Measurements from ENCODE around the gene BHLHE40.

- TF ChIP-seq POLR2A (IDR thresholded peaks at IDR 0.05) (no peak), CTCF (IDR thresholded peaks at IDR 0.05) (no peak), EP300 (IDR thresholded peaks at IDR 0.05) (no peak), POLR2AphosphoS5 (IDR thresholded peaks at IDR 0.05) (no peak)
Measured at GRCh38 chr3:5007873-5008272, 28.6 kb downstream of the BHLHE40 start.

Measured in sigmoid colon (tissue), 4 donors.